GM06990 (cell line): ENCODE data around the gene HECW1.

ENCODE experiments used
- DNase-seq: peaks from one replicate; pipeline ENCODE4 v3.0.0-alpha.2; 2011; ENCODE audit not compliant: insufficient read length; ENCODE audit errors: extremely low read depth
- H3K27me3 ChIP-seq: replicated peaks from 2 replicates; pipeline ENCODE4 v1.6.0; 2011; ENCODE audit warnings: low read length; ENCODE audit not compliant: control insufficient read depth, insufficient read depth
- H3K36me3 ChIP-seq: 2 replicates; pipeline ENCODE4 v1.5.1; 2011; ENCODE audit warnings: low read length; ENCODE audit not compliant: control insufficient read depth, insufficient read depth
- H3K4me3 ChIP-seq: replicated peaks from 2 replicates; pipeline ENCODE4 v1.5.1; 2011; ENCODE audit warnings: low read depth, mild to moderate bottlenecking, control low read depth, low read length
- TF ChIP-seq, protein P1 (sequence below): IDR thresholded peaks from 2 replicates; pipeline ENCODE4 v1.5.1; 2011; ENCODE audit warnings: low read length, control low read depth, mild to moderate bottlenecking, inconsistent platforms; ENCODE audit not compliant: insufficient read depth, poor library complexity, severe bottlenecking

The HECW1 gene

DNA sequence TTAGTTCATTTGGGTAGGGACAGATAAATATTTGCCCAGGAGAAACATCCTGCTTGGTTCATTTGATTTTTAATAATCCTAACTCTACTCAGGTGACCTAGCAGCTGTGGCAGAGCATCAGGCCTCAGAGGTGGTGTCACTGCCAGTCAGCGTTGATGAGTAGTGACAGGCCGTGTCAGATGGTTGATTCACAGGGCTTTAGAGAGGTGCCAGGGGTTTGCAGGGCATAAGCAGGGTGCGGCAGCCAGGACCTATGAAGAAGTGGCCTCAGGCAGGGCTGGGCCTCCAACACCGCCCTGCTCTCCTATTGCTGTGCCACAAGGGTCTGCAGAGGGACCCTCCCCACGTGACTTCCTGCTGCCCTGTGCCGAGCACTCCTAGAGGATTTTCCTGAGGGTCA lies 128.1 kb downstream of the HECW1 start:
- Histone ChIP-seq H3K36me3 (no peaks in the 10 kb centered on the region), H3K27me3 (no peaks in the 10 kb centered on the region), H3K4me3 (no peak overlapping the region)
- no peak for DNase-seq
- TF ChIP-seq, protein P1, sequence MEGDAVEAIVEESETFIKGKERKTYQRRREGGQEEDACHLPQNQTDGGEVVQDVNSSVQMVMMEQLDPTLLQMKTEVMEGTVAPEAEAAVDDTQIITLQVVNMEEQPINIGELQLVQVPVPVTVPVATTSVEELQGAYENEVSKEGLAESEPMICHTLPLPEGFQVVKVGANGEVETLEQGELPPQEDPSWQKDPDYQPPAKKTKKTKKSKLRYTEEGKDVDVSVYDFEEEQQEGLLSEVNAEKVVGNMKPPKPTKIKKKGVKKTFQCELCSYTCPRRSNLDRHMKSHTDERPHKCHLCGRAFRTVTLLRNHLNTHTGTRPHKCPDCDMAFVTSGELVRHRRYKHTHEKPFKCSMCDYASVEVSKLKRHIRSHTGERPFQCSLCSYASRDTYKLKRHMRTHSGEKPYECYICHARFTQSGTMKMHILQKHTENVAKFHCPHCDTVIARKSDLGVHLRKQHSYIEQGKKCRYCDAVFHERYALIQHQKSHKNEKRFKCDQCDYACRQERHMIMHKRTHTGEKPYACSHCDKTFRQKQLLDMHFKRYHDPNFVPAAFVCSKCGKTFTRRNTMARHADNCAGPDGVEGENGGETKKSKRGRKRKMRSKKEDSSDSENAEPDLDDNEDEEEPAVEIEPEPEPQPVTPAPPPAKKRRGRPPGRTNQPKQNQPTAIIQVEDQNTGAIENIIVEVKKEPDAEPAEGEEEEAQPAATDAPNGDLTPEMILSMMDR = no peak

DNA sequence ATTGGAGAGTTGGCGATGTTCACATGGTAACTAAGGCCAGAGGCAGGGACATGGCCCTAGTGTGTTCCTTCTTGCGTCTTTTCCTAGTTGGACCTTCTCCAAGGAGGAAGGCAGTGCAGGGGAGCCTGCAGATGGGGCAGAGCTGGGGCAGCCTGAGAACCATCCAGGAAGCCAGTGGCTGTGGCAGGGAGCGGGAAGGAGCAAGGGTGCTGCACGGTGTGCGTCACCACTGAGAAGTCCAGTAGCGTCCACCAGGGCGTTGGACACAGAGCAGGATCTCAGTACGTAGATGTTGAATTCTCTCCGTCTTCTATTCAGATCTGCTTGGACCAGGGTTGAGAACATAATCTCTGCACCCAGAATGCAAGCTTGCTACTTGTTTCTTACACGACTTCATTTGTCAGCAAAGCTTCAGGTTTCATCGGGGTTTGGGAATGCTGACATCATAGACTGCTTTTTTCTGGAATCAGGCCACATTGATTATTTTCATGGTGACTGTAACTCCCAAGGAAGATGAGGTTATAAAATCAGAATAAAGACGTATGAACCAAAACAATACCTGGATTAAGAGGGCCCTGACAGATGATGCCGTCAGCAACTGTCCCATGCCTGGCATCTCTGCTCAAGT lies 130.3 kb downstream of the HECW1 start:
- Histone ChIP-seq H3K4me3 (no peak overlapping the region), H3K27me3 (no peaks in the 10 kb centered on the region), H3K36me3 (no peaks in the 10 kb centered on the region)
- no peak for DNase-seq
- TF ChIP-seq, protein P1 = no peak

DNA sequence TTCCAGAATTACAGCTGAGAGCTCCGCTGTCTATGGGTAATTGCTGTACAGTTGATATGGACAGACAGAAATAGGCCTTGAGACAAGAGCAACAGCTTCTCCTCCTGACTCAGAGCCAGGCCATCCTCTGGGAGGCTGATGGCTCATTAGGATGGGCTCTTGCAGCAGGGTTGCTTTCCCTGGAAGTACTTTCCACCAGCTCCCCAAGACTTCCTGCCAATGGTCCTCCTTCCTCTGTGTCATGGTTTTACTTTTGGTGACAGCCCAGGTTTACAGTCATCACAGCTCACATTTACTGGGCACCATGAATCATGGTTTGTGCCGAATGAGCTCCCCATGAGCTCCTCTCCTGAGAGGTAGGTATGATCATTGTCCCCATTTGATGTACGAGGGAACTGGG lies 131.8 kb downstream of the HECW1 start:
- DNase-seq = no peak
- no peaks in the 10 kb centered on the region for H3K36me3 ChIP-seq
- TF ChIP-seq, protein P1 = no peak
- no peak overlapping the region for H3K4me3 ChIP-seq
- no peaks in the 10 kb centered on the region for H3K27me3 ChIP-seq

DNA sequence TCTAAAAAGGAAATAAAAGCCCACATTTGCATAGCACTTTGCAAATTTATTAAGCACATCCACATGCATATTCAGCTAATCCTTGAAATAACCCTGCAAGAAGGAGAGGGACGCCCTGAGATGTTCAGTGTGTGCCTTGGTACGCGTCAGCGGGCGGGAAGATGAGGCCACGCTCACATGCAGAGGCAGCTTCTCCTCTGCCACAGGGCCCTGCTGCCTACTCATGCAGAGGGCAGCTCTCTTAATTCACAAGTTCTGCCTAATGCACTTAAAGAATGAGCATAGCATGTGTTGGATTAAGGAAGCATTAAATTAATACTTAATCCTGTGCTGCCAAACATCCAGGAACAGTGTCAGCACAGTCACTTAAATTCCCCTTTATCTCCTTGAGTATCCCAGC lies 132.3 kb downstream of the HECW1 start:
- H3K36me3 ChIP-seq = no peaks in the 10 kb centered on the region
- TF ChIP-seq, protein P1 = no peak

DNA sequence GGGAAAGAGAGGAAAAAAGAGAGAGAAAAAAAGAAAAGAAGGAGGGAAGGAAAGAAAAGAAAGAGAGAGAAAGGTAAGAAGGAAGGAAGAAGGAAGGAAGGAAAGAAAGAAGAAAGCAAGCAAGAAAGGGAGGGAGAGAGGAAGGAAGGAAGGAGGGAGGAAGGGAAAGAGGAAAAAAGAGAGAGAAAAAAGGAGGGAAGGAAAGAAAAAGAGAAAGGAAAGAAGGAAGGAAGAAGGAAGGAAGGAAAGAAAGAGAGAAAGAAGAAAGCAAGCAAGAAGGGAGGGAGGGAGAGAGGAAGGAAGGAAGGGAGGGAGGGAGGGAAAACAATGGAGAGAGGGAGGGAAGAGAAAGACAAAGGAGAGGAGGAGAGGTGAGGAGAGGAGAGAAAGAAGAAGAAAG lies 135.3 kb downstream of the HECW1 start:
- no peaks in the 10 kb centered on the region for H3K36me3 ChIP-seq
- TF ChIP-seq, protein P1 = no peak
- H3K4me3 ChIP-seq = no peak overlapping the region
- DNase-seq = no peak
- H3K27me3 ChIP-seq = no peaks in the 10 kb centered on the region

More for the DNA sequence above, 132.3 kb downstream of the HECW1 start:
- Histone ChIP-seq H3K27me3 (no peaks in the 10 kb centered on the region), H3K4me3 (no peak overlapping the region)
- no peak for DNase-seq

DNA sequence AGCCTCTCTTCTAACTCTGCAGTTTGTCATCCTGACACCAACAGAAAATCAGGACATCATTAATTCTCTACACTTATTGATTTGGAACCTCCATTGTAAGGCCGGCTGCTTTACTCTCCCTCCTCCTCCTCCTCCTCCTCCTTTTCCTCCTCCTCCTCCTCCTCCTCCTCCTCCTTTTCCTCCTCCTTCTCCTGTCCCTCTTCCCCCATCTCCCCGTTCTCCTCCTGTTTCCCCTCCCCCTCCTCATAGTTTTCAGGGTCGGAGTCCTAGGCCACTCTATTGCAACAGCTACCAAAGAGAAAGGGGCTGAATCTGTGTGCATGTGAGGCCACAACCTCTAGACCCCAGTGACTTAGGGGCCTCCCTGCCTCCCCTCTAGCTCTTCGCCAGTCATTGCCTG lies 136.1 kb downstream of the HECW1 start:
- DNase-seq = no peak
- no peaks in the 10 kb centered on the region for H3K27me3 ChIP-seq
- no peaks in the 10 kb centered on the region for H3K36me3 ChIP-seq
- TF ChIP-seq, protein P1 = no peak
- H3K4me3 ChIP-seq = no peak overlapping the region
